Ishikawa (cell line): ENCODE measurements around the gene CYBRD1.

Experiments used
- CEBPB ChIP-seq: IDR thresholded peaks from 2 replicates; pipeline ENCODE4 v1.6.1; 2012
- CREB1 ChIP-seq: IDR thresholded peaks from 2 replicates; pipeline ENCODE4 v1.6.1; 2012; ENCODE audit warnings: low read depth
- EGR1 ChIP-seq: IDR thresholded peaks from 2 replicates; pipeline ENCODE4 v1.6.1; 2012
- EP300 ChIP-seq: IDR thresholded peaks from 2 replicates; pipeline ENCODE4 v1.6.1; 2012; ENCODE audit warnings: borderline replicate concordance
- MAX ChIP-seq: IDR thresholded peaks from 2 replicates; pipeline ENCODE4 v1.6.1; 2012
- RAD21 ChIP-seq: IDR thresholded peaks from 2 replicates; pipeline ENCODE4 v1.6.1; 2012; ENCODE audit warnings: low read depth
- REST ChIP-seq: IDR thresholded peaks from 2 replicates; pipeline ENCODE4 v1.6.1; 2012; ENCODE audit warnings: low read depth, mild to moderate bottlenecking
- TEAD4 ChIP-seq: IDR thresholded peaks from 2 replicates; pipeline ENCODE4 v1.6.1; 2012
- USF1 ChIP-seq: IDR thresholded peaks from 2 replicates; pipeline ENCODE4 v1.6.1; 2012
- YY1 ChIP-seq: IDR thresholded peaks from 2 replicates; pipeline ENCODE4 v1.6.1; 2012; ENCODE audit warnings: low read depth
- ZBTB7A ChIP-seq: IDR thresholded peaks from 2 replicates; pipeline ENCODE4 v1.6.1; 2012; ENCODE audit warnings: low read depth

GRCh38 chr2:171553858-171554257, 31.6 kb downstream of the CYBRD1 start:
- no peak for TF ChIP-seq TEAD4
- TF ChIP-seq REST = no peak
- TF ChIP-seq CREB1 = no peak
- TF ChIP-seq YY1 = no peak
- TF ChIP-seq CEBPB = no peak
- no peak for TF ChIP-seq MAX
- TF ChIP-seq EP300 = no peak
- TF ChIP-seq RAD21 = no peak
- no peak for TF ChIP-seq EGR1
- TF ChIP-seq ZBTB7A = no peak
- no peak for TF ChIP-seq USF1
